HL-60 (cell line): ENCODE results near the gene HSD11B1.

ENCODE experiments used
- DNase-seq, 2 experiments: peaks; one replicate each; pipeline ENCODE4 v3.0.0-alpha.2; 2010 to 2020; ENCODE audit warnings: low read depth in 1 of 2, low spot score in 1 of 2
- H3K27ac ChIP-seq: fragments of 250-450 bp; sonication (Bioruptor Pico); replicated peaks from 2 replicates; pipeline ENCODE4 v1.5.1; 2020; ENCODE audit warnings: mild to moderate bottlenecking, moderate library complexity
- H3K27me3 ChIP-seq: fragments of 250-450 bp; sonication (Bioruptor Pico); 2 replicates; pipeline ENCODE4 v1.5.1; 2021; ENCODE audit warnings: mild to moderate bottlenecking, moderate library complexity; ENCODE audit not compliant: insufficient read depth, poor library complexity, severe bottlenecking
- H3K4me3 ChIP-seq: replicated peaks from 2 replicates; pipeline ENCODE4 v1.5.1; 2011; ENCODE audit warnings: mild to moderate bottlenecking, control low read depth, low read length; ENCODE audit not compliant: insufficient read depth
- GABPA ChIP-seq: IDR thresholded peaks from 2 replicates; pipeline ENCODE4 v1.6.1; 2012; ENCODE audit warnings: low read depth
- POLR2AphosphoS5 ChIP-seq: IDR thresholded peaks from 2 replicates; pipeline ENCODE4 v1.6.1; 2012; ENCODE audit warnings: low read depth
- SPI1 ChIP-seq: IDR thresholded peaks from 2 replicates; pipeline ENCODE4 v1.6.1; 2012; ENCODE audit warnings: low read depth, mild to moderate bottlenecking, borderline replicate concordance
- TF ChIP-seq, protein P1 (sequence below): IDR thresholded peaks from one replicate; pipeline ENCODE4 v1.5.1; 2011; ENCODE audit warnings: low read length, control low read depth, inconsistent platforms; ENCODE audit not compliant: insufficient read depth
- TF ChIP-seq, protein P2 (sequence below): IDR thresholded peaks from 2 replicates; pipeline ENCODE4 v1.6.1; 2012; ENCODE audit warnings: low read depth; ENCODE audit not compliant: insufficient replicate concordance

The HSD11B1 gene

DNA sequence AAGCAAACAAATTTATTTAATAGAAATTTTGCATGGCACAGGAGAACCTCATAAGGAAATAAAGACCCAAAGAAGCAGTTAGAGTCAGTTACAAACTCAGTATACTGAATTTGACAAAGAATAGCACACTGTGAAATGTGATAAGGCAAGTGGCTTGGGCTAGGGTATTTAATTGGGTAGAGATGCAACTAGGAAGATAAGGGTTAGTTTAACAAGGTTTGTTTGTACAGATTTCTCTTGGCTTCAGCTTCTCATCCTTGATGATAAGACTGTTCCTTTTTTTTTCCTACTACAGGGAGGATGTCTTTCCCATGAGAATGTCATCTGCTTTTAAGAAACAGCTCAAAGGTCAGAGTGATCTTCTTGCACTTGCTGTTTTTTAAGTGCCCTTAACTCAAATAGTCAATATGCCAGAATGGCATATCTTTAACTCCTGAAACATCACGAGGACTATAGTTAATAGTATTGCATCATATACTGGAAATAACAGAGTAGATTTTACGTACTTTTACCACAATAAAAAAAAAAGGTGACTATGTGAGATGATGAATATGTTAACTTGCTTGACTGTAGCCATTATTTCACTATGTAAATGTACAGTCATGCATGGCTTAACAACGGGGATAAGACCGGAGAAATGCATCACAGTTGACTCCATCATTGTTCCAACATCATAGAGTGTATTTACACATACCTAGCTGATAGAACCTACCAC is 42.0 kb downstream of the HSD11B1 start:
- no peaks in the 10 kb centered on the region for H3K27me3 ChIP-seq
- no peak for TF ChIP-seq SPI1
- no peak for TF ChIP-seq POLR2AphosphoS5
- no peak for DNase-seq
- H3K4me3 ChIP-seq: no peak overlapping the region
- no peak overlapping the region for H3K27ac ChIP-seq

DNA sequence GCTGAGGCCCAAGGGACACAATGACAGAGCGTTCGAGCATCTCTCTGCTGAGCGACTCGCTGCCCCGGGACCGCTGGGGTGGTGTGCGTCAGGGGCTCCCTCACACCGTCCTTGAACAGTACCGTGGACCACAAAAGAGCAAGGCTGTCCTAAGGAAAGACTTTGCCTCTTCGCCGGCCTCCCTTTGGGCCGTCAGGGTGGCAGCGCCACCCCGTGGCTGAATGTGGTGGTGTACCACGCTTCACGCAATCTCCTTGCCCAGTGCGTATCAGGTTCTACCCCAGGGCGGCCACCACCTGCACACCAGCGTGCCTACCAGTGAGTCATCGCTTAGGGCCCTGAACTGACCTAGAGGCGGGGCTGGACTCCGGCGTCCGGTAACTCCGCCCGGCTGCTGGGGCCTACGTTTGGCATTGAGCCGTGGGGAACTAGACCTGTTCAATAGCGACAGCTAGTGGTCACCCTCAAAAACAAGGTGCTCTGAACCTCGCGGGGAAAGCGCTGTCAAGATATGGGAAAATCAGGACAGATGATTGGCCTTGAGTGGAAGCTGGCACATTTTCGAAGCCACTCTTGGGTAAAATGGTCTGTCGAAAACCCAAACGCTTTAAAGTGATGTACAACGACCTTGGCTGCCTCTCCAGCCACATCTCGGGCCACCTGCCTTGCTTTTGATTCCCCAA is 43.1 kb downstream of the HSD11B1 start:
- peak overlapping the region; percentile 38; the same call in 1 of the 2 replicates for H3K27ac ChIP-seq
- no peak overlapping the region for H3K4me3 ChIP-seq
- TF ChIP-seq POLR2AphosphoS5 (0 out of 2 replicates have a peak, but pooled peaks have one; percentile 44), SPI1 (no peak), GABPA (no peak)
- TF ChIP-seq, protein P1, sequence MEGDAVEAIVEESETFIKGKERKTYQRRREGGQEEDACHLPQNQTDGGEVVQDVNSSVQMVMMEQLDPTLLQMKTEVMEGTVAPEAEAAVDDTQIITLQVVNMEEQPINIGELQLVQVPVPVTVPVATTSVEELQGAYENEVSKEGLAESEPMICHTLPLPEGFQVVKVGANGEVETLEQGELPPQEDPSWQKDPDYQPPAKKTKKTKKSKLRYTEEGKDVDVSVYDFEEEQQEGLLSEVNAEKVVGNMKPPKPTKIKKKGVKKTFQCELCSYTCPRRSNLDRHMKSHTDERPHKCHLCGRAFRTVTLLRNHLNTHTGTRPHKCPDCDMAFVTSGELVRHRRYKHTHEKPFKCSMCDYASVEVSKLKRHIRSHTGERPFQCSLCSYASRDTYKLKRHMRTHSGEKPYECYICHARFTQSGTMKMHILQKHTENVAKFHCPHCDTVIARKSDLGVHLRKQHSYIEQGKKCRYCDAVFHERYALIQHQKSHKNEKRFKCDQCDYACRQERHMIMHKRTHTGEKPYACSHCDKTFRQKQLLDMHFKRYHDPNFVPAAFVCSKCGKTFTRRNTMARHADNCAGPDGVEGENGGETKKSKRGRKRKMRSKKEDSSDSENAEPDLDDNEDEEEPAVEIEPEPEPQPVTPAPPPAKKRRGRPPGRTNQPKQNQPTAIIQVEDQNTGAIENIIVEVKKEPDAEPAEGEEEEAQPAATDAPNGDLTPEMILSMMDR: peak; percentile 41
- TF ChIP-seq, protein P2, sequence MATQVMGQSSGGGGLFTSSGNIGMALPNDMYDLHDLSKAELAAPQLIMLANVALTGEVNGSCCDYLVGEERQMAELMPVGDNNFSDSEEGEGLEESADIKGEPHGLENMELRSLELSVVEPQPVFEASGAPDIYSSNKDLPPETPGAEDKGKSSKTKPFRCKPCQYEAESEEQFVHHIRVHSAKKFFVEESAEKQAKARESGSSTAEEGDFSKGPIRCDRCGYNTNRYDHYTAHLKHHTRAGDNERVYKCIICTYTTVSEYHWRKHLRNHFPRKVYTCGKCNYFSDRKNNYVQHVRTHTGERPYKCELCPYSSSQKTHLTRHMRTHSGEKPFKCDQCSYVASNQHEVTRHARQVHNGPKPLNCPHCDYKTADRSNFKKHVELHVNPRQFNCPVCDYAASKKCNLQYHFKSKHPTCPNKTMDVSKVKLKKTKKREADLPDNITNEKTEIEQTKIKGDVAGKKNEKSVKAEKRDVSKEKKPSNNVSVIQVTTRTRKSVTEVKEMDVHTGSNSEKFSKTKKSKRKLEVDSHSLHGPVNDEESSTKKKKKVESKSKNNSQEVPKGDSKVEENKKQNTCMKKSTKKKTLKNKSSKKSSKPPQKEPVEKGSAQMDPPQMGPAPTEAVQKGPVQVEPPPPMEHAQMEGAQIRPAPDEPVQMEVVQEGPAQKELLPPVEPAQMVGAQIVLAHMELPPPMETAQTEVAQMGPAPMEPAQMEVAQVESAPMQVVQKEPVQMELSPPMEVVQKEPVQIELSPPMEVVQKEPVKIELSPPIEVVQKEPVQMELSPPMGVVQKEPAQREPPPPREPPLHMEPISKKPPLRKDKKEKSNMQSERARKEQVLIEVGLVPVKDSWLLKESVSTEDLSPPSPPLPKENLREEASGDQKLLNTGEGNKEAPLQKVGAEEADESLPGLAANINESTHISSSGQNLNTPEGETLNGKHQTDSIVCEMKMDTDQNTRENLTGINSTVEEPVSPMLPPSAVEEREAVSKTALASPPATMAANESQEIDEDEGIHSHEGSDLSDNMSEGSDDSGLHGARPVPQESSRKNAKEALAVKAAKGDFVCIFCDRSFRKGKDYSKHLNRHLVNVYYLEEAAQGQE: no peak

DNA sequence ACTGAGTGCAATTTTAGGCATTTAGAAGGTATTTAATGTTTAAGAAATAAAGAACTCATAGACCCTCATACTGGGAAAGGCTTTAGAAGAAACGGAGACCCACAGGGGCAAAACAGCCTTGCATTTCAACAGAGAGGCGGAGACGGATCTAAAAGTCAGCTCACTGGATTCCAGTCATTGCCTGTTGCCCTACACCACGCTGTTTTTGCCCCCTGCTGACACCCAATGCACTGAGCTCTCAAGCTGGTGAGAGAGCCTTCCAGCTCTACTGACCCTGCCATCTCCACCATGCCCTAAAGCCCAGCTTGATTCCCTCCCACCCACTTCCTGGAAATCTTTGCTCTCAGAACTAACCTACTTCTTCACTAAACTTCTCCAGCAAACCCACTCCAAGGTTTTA is 44.0 kb downstream of the HSD11B1 start:
- no peak for DNase-seq
- TF ChIP-seq, protein P1: no peak
- no peak for TF ChIP-seq POLR2AphosphoS5
- TF ChIP-seq SPI1: no peak
- TF ChIP-seq, protein P2: no peak
- TF ChIP-seq GABPA: no peak
- H3K4me3 ChIP-seq: no peak overlapping the region
- no peak overlapping the region for H3K27ac ChIP-seq
- no peaks in the 10 kb centered on the region for H3K27me3 ChIP-seq

More for the DNA sequence above, 43.1 kb downstream of the HSD11B1 start:
- no peaks in the 10 kb centered on the region for H3K27me3 ChIP-seq
- peak; percentile 92 to 94 for DNase-seq

DNA sequence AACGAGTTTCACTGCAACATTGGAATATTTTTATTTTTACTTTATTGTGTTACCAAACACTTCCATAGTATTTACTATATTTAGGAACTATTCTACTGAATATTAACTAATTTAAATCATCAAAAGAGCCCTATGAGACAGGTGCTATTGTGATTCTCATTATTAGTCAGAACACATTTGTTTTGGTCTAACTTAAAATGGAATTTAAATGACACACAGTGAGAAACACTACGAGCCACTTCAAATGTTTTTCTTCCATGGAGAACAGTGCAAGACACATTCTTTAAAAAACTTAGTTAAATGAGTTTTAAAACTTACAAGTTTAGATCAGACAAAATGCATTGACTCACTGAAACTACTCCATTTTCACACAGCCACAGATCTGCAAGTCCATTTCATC is 44.6 kb downstream of the HSD11B1 start:
- Histone ChIP-seq H3K27ac (no peak overlapping the region; the same call in 1 of the 2 replicates), H3K4me3 (no peak overlapping the region), H3K27me3 (no peaks in the 10 kb centered on the region)
- no peak for DNase-seq
- no peak for TF ChIP-seq GABPA
- no peak for TF ChIP-seq POLR2AphosphoS5
- TF ChIP-seq SPI1: no peak
- TF ChIP-seq, protein P1: no peak
- TF ChIP-seq, protein P2: no peak
